Esophagus squamous epithelium (tissue), 5 donors: ENCODE data around the gene HENMT1. TPM values are rescaled to one million over a fixed set of nuclear protein-coding genes. Genes with fewer than 3 reads are reported as not detected.

Source experiments
- DNase-seq: peaks from one replicate; lab custom pipeline; 2025; lab: John Stamatoyannopoulos, UW
- H3K27ac ChIP-seq, 4 donors: fragments of 200-600 bp; sonication (generic); one replicate each; pipeline ENCODE4 v1.5.1; 2016 to 2019; ENCODE audit warnings: mild to moderate bottlenecking in 1 of 4
- H3K27me3 ChIP-seq, 4 donors: fragments of 200-600 bp; sonication (generic); 1 replicate in 3 of 4; 2 replicates in 1 of 4; pipeline versions ENCODE4 v1.5.1 to v1.6.0; 2017 to 2021; ENCODE audit warnings: antibody characterized with exemption in 1 of 4
- H3K36me3 ChIP-seq, 3 donors: fragments of 200-600 bp; sonication (generic); one replicate each; pipeline ENCODE4 v1.5.1; 2016 to 2019
- H3K4me1 ChIP-seq, 3 donors: fragments of 200-600 bp; sonication (generic); one replicate each; pipeline ENCODE4 v1.5.1; 2017 to 2019
- H3K4me3 ChIP-seq, 4 donors: fragments of 200-600 bp; sonication (generic); 1 replicate in 3 of 4; 2 replicates in 1 of 4; pipeline ENCODE4 v1.5.1; 2016 to 2019; ENCODE audit warnings: mild to moderate bottlenecking in 2 of 4, moderate library complexity in 1 of 4
- H3K9me3 ChIP-seq, 3 donors: fragments of 200-600 bp; sonication (generic); one replicate each; pipeline ENCODE4 v1.5.1; 2016 to 2019
- CTCF ChIP-seq, 6 experiments: fragments of 450-650 bp in 4 of 6; fragments of 200-600 bp in 2 of 6; sonication (generic) in 2 of 6; IDR thresholded peaks; one replicate each; pipeline ENCODE4 v1.5.1; 2016 to 2019; ENCODE audit warnings: antibody characterized with exemption in 6 of 6, mild to moderate bottlenecking in 4 of 6, moderate library complexity in 4 of 6
- POLR2A ChIP-seq, 4 donors: fragments of 450-650 bp; IDR thresholded peaks; one replicate each; pipeline ENCODE4 v1.6.1; 2017; ENCODE audit warnings: antibody characterized with exemption in 4 of 4, mild to moderate bottlenecking in 4 of 4, moderate library complexity in 3 of 4
- WGBS, 2 donors: methylation state at CpG; one replicate each; pipeline ENCODE4 v1.1.5; 2018; 5-methylcytosine and 5-hydroxymethylcytosine counted together
- intact Hi-C: fragments of 100-400 bp; cut with DNase I; formaldehyde crosslinking; loops from one replicate; pipeline ENCODE4 v1.15.0; 2022
- total RNA-seq, 4 donors: library from RNA; depleted of rRNA; stranded (reverse); fragments of >200 nt; gene quantifications; one replicate each; pipeline ENCODE4 v1.1.0, GENCODE V29; 2016
- donor health status: DM: yes; HTN: yes; CAD: no.

HENMT1 gene
- total RNA-seq, 4 donors from 2014 or later, result 0.80 to 4.6 (median 2.0) TPM

GRCh38 chr1:108646648-108647269, 14.1 kb downstream of the HENMT1 start:
- peak; percentile 45 for DNase-seq
- TF ChIP-seq CTCF (IDR thresholded peaks at IDR 0.05), result no peak
- peak in 2 of 4 donors; percentile 29 to 48 for TF ChIP-seq POLR2A (IDR thresholded peaks at IDR 0.05)
- peaks cover 7 to 24% (median 11%) of the 10 kb centered on the region in 3 donors for H3K4me1 ChIP-seq
- intact Hi-C loops, result loop anchor here (10.0 kb wide), 1 partner anchor 82 kb away; the partner anchor contains the start of gene EEIG2
- peak overlapping the region; percentile 60 to 83 (median 68) for H3K27ac ChIP-seq
- H3K4me3 ChIP-seq, result peak overlapping the region in 1 of 4 donors; percentile 12
- WGBS, 2 donors, result 62 to 63% methylated on average over 10 to 11 of the region's 11 CpGs
- peaks cover 0 to 2% (median 0%) of the 10 kb centered on the region in 3 donors for H3K9me3 ChIP-seq
- H3K27me3 ChIP-seq, result no peaks in the 10 kb centered on the region
- peaks cover 0 to 6% (median 0%) of the 10 kb centered on the region in 3 donors for H3K36me3 ChIP-seq

- Histone ChIP-seq H3K27ac (peak overlapping the region; percentile 60 to 83 (median 68)), H3K27me3 (no peaks in the 10 kb centered on the region), H3K4me3 (no peak overlapping the region), H3K36me3 (peaks cover 0 to 6% (median 0%) of the 10 kb centered on the region in 3 donors), H3K9me3 (no peaks in the 10 kb centered on the region), H3K4me1 (peaks cover 7 to 24% (median 11%) of the 10 kb centered on the region in 3 donors)
- no peak for TF ChIP-seq CTCF (IDR thresholded peaks at IDR 0.05)
- no peak for TF ChIP-seq POLR2A (IDR thresholded peaks at IDR 0.05)
- intact Hi-C loops, result loop anchor here (10.0 kb wide), 1 partner anchor 81 kb away; the partner anchor contains the start of gene EEIG2
- WGBS, 2 donors, result 80 to 82% methylated on average over 4 of the region's 4 CpGs
- DNase-seq, result no peak
Measured at GRCh38 chr1:108646265-108646647, 14.6 kb downstream of the HENMT1 start.

GRCh38 chr1:108645564-108646184, 15.2 kb downstream of the HENMT1 start:
- peaks cover 7 to 24% (median 11%) of the 10 kb centered on the region in 3 donors for H3K4me1 ChIP-seq
- WGBS, 2 donors, result 69 to 79% methylated on average over 9 of the region's 9 CpGs
- H3K27me3 ChIP-seq, result no peaks in the 10 kb centered on the region
- H3K4me3 ChIP-seq, result no peak overlapping the region
- peak overlapping the region; percentile 60 to 83 (median 68) for H3K27ac ChIP-seq
- intact Hi-C loops, result loop anchor here (10.0 kb wide), 1 partner anchor 81 kb away; the partner anchor contains the start of gene EEIG2
- H3K9me3 ChIP-seq, result no peaks in the 10 kb centered on the region
- TF ChIP-seq CTCF (IDR thresholded peaks at IDR 0.05) (no peak), POLR2A (IDR thresholded peaks at IDR 0.05) (no peak)
- DNase-seq, result no peak
- peaks cover 0 to 6% (median 0%) of the 10 kb centered on the region in 3 donors for H3K36me3 ChIP-seq

- Histone ChIP-seq H3K4me3 (no peak overlapping the region), H3K9me3 (no peaks in the 10 kb centered on the region), H3K4me1 (peaks cover 7 to 24% (median 11%) of the 10 kb centered on the region in 3 donors), H3K27ac (peak overlapping the region in 3 of 4 donors; percentile 5 to 83 (median 75)), H3K27me3 (no peaks in the 10 kb centered on the region), H3K36me3 (peaks cover 0 to 4% (median 0%) of the 10 kb centered on the region in 3 donors)
- DNase-seq, result no peak
- 32 to 46% methylated on average over 6 to 7 of the region's 7 CpGs for WGBS, 2 donors
- intact Hi-C loops, result loop anchor here (5.0 to 10.0 kb wide), 2 partner anchors 80 to 133 kb away; partner anchors contain the start of gene EEIG2
- TF ChIP-seq POLR2A (IDR thresholded peaks at IDR 0.05), result peak in 1 of 4 donors; percentile 15
- TF ChIP-seq CTCF (IDR thresholded peaks at IDR 0.05), result no peak
Measured at GRCh38 chr1:108644984-108645383, 15.9 kb downstream of the HENMT1 start.
